A673 (cell line): ENCODE results near the gene TIMM8A.

Source experiments
- CTCF ChIP-seq: fragments of 300-800, 200-600 bp; sonication (generic); conservative IDR thresholded peaks from 2 replicates; pipeline ENCODE4 v1.5.1; 2017; ENCODE audit warnings: low read depth, mild to moderate bottlenecking, antibody characterized with exemption, low read length, moderate library complexity, mixed read lengths
- EZH2 ChIP-seq: fragments of 200-600 bp; sonication (generic); IDR thresholded peaks from 2 replicates; pipeline ENCODE4 v1.6.1; 2017; ENCODE audit warnings: borderline replicate concordance, low read depth, mild to moderate bottlenecking, mixed read lengths, antibody characterized with exemption, low read length; ENCODE audit not compliant: poor library complexity, severe bottlenecking

GRCh38 chrX:101357166-101357795 is 8.7 kb upstream of the TIMM8A start:
- peak; percentile 54 for TF ChIP-seq CTCF
- TF ChIP-seq EZH2 = no peak
